K562 (cell line): ENCODE data around the gene KAT6B.

ENCODE experiments used
- MED1 ChIP-seq: sonication (generic); formaldehyde crosslinking; IDR thresholded peaks from 2 replicates; pipeline ENCODE4 v1.8.1; 2023; ENCODE audit warnings: missing genetic modification reagents, borderline replicate concordance
- XRCC5 ChIP-seq: fragments of 200-400 bp; formaldehyde crosslinking; IDR thresholded peaks from 2 replicates; pipeline ENCODE4 v1.6.1; 2017; ENCODE audit warnings: low read depth, mild to moderate bottlenecking, low read length

DNA sequence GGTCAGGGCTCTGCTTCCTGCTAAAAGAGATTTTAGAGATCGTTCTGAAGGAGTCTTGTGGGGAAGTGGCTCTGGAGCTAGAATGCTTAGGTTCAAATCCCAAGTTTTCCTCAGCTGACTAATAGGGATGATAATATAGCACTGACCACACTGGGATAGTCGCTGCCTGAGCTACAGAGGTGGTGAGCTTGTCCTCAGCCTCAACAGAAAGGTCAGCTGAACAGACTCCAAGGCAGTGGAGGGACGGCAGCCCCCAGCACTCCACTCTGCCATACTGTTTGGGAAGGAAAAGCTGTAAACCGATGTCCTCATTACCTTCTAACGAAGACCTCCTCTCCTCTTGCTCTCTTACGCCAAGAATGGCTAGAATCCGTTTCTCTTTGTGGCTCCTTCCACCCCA, 36.2 kb downstream of the KAT6B start:
- TF ChIP-seq XRCC5 (no peak), MED1 (CRISPR knock-in tag) (no peak)
